Measurements from ENCODE around the gene CERS2. TPM values are rescaled to one million over a fixed set of nuclear protein-coding genes. Genes with fewer than 3 reads are reported as not detected.

CERS2 gene
- total RNA-seq, 1 donor: 84.8 TPM

DNA sequence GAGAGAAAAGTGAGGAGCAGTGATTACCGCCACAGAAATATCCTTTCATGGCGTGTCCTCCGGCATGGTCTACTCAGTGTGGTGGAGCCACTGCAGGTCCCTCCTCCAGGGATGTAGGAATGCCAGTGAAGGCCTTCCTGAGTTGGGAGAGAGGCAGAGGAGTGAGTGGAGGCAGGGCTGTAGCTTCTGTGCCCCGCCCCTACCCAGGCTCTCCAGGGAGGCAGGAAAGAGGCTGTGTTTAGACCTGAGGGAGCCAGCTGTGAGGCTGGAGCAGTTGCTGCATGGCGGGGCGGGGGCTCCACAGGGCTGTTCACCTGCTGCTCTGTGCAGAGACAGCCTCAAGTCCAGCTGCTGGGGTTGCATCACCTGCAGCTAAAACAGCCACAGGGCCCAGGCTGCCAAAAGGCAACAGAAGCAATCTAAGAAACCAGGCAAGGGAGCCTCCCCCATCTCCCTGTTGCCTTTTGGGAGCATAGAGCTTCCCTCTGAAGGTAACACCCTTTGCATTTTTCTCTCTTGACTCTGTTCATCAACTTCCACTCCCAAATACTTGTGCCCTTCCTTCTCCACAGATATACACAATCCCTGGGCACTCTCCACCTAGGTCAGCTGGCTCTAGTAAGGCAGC is 6.7 kb upstream of the CERS2 start:
- Histone ChIP-seq H3K9me3 (ENCODE audit: low read depth, low read length) (no peaks in the 10 kb centered on the region), H3K4me1 (ENCODE audit: insufficient read depth, low read length) (peaks cover 31% of the 10 kb centered on the region), H3K4me3 (ENCODE audit: low read length) (no peak overlapping the region), H3K27me3 (ENCODE audit: insufficient read depth, low read length) (no peaks in the 10 kb centered on the region)

DNA sequence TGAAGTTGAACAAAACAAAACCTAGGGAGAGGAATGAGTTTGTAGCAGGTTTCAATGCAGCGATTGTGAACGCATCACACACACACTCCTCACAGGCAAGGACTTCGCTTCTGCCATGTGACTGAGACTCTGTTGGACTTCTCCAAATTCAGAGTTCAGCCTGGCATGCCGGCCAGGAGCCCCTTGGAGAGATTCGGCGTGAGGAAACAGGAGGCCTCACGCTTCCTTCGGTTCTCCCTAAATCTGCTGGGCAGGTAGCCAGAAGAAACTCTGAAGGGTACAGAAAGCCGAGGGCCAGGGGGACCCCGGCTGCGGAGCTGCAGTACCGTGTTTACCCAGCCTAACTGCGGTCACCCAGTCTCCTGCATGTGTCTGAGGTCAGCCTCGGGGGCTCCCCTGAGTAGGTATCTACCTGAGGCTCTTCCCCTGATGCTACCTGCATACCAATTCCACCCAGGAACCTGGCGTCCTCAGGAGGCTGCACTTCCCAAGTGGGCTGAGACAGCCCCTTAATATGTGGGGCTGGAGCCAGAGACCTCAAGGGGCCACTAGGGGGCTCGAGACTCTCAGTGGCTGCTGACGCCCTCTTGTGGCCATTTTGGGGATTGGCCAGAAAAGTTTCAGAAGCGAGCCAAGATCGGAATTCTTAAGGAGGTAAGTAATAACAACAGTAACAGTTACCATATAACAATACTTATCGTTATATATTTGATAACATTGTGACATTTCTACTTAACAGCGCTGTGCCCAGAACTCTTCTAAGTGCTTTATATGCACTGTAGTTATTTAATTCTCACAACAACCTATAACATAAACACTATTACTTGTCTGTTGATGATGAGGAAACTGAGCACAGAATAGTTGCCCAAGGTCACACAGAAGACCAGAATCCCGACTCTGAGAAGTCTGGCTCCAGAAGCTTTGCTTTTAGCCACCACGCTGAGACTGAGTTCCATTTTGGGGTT is 4.7 kb upstream of the CERS2 start:
- Histone ChIP-seq H3K4me1 (ENCODE audit: insufficient read depth, low read length) (peaks cover 44% of the 10 kb centered on the region), H3K9me3 (ENCODE audit: low read depth, low read length) (no peaks in the 10 kb centered on the region), H3K27me3 (ENCODE audit: insufficient read depth, low read length) (no peaks in the 10 kb centered on the region), H3K4me3 (ENCODE audit: low read length) (peak overlapping the region; percentile 22)

DNA sequence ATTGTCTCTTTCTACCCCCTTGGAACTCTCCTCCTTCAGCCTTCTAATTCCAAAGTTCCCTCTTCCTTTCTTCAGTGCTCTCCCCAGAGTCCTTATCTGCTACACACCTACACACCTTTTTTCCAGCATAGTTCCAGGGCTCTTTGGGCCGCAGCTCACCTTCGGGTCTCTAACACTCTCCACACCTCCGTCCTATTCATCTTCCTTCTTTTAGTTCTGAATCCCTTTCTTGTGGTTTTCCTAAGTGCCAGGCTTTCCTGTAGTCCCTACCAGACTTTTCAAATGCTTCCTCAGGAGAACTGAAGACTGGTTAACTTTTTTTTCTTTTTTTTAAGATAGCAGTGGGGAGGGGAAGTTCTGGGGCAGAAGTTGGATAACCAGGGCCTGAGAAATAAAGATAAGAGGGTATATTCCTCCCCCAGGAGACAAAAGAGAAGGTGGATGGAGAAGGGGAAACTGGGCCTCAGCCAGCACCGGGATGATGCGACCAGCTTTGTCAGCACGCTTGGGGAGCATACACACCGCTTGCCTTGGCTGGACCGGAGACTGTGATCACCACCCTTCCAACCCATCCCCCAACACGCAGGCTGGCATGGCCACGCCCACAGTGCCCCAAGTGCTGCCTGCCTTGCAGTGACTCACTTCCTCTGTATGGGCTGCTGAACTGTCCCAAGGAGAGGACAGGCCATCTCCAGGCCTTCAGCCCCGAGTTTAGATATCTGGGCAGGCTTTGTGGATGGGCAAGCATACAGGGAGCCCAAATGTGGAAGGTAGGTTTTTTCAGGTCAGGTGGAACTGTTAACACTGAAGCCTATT is 2.5 kb upstream of the CERS2 start:
- Histone ChIP-seq H3K9me3 (ENCODE audit: low read depth, low read length) (no peaks in the 10 kb centered on the region), H3K27me3 (ENCODE audit: insufficient read depth, low read length) (no peaks in the 10 kb centered on the region), H3K4me3 (ENCODE audit: low read length) (no peak overlapping the region), H3K4me1 (ENCODE audit: insufficient read depth, low read length) (peaks cover 63% of the 10 kb centered on the region)

DNA sequence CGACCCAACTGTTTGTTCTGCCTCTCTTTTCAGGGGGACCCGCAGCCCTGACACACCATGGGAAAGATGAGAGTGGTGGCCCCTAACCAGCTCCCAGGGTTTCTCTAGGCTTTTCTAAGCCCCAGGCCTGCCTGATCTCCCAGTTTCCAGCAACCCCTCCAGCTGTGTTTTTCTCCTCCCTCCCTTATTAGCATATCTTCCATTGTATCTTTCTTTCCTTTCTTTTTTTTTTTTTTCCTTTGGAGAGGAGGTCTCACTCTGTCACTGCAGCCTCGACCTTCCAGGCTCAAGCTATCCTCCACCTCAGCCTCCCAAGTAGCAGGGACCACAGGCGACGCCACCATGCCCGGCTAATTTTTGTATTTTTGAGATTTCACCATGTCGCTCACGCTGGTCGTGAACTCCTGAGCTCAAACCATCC is 1.8 kb upstream of the CERS2 start:
- peaks cover 69% of the 10 kb centered on the region for H3K4me1 ChIP-seq (ENCODE audit: insufficient read depth, low read length)
- no peak overlapping the region for H3K4me3 ChIP-seq (ENCODE audit: low read length)
- H3K27me3 ChIP-seq (ENCODE audit: insufficient read depth, low read length): no peaks in the 10 kb centered on the region

DNA sequence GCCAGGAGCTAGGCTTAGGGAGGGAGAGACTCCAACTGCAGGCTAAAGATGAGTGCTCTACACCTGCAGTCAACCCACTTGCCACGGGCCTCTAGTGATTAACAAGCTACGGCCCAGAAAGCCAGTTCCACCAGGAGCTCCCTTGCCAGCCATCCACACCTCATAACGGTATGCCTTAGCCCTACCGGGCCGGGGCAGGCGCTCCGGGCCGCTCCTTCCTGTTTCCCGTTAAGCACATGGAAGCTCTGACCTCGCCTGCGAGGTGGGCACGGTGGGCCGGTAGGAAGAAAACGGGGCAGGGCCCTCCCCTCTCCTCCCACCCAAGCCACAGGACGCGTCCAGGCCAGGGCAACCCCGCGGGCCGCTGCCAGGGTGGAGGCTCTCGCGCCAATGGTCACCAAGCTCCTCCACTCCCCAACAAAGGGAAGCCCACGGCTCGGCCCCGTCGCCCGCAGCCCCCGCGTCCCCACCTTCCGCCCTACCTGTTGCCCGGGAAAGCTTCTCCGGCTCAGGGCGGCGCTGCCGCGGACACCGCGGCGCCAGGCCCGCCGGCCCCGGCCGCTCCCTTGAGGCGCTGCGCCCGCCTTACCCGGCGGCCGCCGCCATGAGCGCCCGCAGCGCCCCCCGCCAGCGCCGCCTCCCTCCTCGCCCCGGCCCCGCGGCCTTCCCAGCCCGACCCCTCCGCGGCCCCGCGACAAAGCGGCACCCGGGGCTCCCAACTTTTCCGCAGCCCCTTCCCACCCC is 627 bp downstream of the CERS2 start:
- H3K4me1 ChIP-seq (ENCODE audit: insufficient read depth, low read length): peaks cover 79% of the 10 kb centered on the region
- no peaks in the 10 kb centered on the region for H3K9me3 ChIP-seq (ENCODE audit: low read depth, low read length)
- H3K4me3 ChIP-seq (ENCODE audit: low read length): peak overlapping the region; percentile 77
- no peaks in the 10 kb centered on the region for H3K27me3 ChIP-seq (ENCODE audit: insufficient read depth, low read length)

More for the DNA sequence above, 1.8 kb upstream of the CERS2 start:
- no peaks in the 10 kb centered on the region for H3K9me3 ChIP-seq (ENCODE audit: low read depth, low read length)

DNA sequence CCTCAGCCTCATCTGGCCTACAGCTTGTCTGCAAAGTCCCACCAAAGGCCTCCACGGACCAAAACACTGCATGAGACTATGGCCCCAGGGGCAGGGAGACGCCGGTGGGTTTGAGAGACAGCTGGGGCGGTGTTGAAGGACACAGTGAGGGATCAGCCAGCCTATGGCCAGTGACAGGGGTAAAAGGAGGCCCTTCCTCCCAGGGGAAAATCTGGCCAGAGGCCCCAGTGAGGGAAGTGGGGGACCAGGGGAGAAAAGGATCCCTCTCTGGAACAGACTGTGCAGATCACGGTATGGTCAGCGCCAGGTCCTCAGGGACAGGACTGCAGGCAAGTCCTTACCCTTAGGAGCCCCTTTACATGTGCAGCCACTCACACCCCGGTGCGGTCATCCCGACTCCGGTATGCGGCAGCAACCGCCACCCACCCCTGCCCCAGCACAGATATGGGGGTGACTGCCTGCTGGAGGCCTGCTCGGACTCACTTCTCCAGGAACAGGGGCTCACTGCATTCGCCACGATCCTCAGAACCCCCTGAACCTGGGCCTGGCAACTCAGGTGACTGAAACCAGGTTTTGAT is 1.3 kb downstream of the CERS2 start:
- no peaks in the 10 kb centered on the region for H3K27me3 ChIP-seq (ENCODE audit: insufficient read depth, low read length)
- peak overlapping the region; percentile 77 for H3K4me3 ChIP-seq (ENCODE audit: low read length)
- peaks cover 72% of the 10 kb centered on the region for H3K4me1 ChIP-seq (ENCODE audit: insufficient read depth, low read length)
- no peaks in the 10 kb centered on the region for H3K9me3 ChIP-seq (ENCODE audit: low read depth, low read length)

DNA sequence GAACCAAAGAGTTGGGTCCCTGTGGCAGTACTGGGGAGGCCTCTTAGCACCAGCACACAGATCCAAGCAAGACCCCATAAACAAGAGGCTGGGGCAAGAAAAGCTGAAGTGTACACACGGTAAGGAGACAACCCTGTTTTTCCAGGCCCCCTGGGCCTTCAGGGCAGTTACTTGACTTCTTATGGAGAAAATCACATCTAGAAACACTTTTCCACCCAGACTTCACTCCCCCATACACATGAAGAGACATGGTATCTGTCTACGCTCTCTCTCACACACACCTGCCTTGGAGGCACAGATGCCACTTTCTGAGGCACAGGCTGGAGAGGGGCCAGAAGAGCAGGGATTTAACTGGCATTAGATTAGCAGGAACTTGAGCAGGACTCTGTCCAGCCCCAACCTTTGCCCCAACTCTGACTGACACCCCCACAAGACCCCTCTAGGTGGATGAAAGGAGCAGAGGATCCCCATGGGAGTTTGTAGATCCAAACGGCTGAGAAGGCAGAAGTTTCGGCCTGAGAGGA is 2.2 kb downstream of the CERS2 start:
- H3K27me3 ChIP-seq (ENCODE audit: insufficient read depth, low read length): no peaks in the 10 kb centered on the region
- H3K9me3 ChIP-seq (ENCODE audit: low read depth, low read length): no peaks in the 10 kb centered on the region
- H3K4me1 ChIP-seq (ENCODE audit: insufficient read depth, low read length): peaks cover 64% of the 10 kb centered on the region
- no peak overlapping the region for H3K4me3 ChIP-seq (ENCODE audit: low read length)

DNA sequence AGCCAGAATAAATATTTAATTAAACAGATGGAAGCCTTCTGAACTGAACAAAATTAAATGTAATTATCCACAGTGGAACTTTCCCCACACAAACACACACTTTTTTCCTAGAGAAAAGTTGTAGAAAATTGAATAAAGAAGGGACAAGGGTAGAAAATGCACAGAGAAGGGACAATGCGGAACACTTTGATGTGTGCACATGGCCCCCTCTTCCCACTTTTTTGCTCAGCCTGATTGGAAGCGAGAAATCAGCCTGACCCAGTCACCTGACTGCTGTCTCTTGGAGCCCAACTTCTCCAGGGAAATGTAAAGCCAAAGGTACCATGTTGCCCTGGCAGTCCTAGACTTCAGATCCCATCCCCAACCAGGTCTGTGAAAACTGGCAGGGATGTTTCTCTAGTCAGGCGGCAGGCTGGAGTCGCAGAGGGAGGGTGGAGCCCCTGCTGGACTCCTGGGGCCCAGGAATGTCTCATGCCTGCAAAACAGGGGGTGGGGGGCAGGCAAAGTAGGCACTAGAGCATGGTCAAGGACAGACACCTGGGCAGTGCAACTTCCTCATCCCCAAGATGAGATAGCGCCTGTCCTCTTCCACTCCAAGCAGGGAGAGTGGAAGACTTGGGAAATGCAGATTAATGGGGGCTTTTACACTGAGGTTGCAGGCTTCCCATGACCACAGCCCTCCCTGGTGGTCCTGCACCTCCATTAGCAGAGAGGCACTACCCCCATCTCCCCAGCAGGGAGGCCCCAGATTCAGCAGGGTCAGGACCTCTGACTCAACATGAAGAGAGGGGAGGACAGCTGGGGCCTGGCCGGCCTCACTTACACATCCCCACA is 2.8 kb downstream of the CERS2 start:
- no peaks in the 10 kb centered on the region for H3K27me3 ChIP-seq (ENCODE audit: insufficient read depth, low read length)
- H3K4me1 ChIP-seq (ENCODE audit: insufficient read depth, low read length): peaks cover 57% of the 10 kb centered on the region
- H3K4me3 ChIP-seq (ENCODE audit: low read length): no peak overlapping the region
- H3K9me3 ChIP-seq (ENCODE audit: low read depth, low read length): no peaks in the 10 kb centered on the region

DNA sequence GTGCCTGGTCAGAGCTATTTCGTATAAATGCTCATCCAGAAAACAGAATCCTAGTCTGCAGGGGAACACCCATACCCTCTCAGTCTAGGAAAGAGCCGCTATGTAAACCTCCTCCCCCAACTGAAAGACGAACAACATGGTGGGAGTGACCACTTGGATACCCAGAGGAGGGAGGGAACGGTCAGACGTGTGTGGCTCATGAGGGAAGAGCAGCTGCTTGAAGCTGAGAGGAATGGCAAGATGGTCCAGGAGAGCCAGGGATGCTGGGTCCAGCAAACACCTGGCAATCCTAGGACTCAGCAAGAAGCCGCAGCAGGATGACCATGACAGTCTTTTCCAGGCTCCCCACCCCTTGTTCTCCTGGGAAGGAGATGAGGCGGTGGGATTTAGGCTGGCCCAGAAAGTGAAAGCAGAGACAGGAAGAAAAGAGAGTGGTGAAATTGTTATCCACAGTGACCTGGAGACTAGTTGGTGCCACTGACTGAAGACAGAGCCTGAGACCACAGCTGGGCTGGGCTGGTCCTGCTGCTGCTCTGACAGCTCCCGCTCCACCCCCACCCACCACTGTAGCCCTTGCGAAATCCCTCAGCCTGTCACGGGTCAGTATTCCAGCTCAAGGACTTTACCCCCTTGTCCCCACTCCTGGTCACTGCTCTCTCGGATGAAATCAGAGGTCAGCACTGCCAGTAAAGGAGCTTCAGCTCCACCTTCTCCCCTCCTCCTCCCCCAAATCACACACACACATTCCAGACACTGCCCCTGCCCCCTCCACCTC is 3.6 kb downstream of the CERS2 start:
- H3K4me3 ChIP-seq (ENCODE audit: low read length): no peak overlapping the region
- peaks cover 49% of the 10 kb centered on the region for H3K4me1 ChIP-seq (ENCODE audit: insufficient read depth, low read length)

DNA sequence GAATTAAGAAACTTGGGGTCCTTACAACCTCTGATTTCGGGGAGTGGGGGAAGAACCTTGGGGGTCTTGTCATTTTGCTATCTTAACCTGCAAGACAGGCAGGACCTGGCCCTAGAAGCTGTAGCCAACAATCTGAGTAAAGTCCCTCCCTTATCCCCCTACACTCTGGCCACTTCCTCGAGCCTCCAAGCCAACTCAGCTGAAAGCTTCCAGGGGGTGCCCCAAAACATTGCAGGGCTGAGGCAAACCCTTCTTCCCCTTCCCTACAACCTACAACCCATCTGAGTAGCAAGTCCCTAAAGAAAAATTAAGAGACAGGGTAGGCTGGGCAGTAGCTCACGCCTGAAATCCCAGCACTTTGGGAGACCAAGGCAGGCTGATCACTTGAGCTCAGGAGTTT is 5.0 kb downstream of the CERS2 start:
- Histone ChIP-seq H3K9me3 (ENCODE audit: low read depth, low read length) (no peaks in the 10 kb centered on the region), H3K4me3 (ENCODE audit: low read length) (no peak overlapping the region), H3K27me3 (ENCODE audit: insufficient read depth, low read length) (no peaks in the 10 kb centered on the region), H3K4me1 (ENCODE audit: insufficient read depth, low read length) (peaks cover 39% of the 10 kb centered on the region)

More for the DNA sequence above, 3.6 kb downstream of the CERS2 start:
- Histone ChIP-seq H3K27me3 (ENCODE audit: insufficient read depth, low read length) (no peaks in the 10 kb centered on the region), H3K9me3 (ENCODE audit: low read depth, low read length) (no peaks in the 10 kb centered on the region)

DNA sequence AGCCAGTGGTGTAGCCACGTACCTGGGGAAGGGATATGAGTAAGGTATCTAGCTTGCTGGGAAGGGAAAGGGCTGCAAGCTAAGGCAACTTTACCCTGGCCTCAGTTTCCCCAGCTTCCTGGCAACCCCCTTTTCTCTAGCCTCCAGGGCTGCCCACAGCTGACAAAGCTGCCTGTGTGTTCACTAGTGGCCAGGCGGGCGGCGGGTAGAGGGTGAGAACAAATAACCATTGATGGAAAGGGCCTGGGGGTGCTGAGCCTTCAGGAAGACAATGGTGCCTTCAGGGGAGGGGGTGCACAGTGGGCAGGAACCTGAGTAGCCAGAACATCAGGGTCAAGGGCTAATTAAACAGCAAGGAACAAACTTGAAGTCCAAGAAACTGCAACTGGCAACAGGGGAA is 6.1 kb downstream of the CERS2 start:
- Histone ChIP-seq H3K4me1 (ENCODE audit: insufficient read depth, low read length) (peaks cover 34% of the 10 kb centered on the region), H3K27me3 (ENCODE audit: insufficient read depth, low read length) (no peaks in the 10 kb centered on the region), H3K9me3 (ENCODE audit: low read depth, low read length) (no peaks in the 10 kb centered on the region), H3K4me3 (ENCODE audit: low read length) (no peak overlapping the region)

DNA sequence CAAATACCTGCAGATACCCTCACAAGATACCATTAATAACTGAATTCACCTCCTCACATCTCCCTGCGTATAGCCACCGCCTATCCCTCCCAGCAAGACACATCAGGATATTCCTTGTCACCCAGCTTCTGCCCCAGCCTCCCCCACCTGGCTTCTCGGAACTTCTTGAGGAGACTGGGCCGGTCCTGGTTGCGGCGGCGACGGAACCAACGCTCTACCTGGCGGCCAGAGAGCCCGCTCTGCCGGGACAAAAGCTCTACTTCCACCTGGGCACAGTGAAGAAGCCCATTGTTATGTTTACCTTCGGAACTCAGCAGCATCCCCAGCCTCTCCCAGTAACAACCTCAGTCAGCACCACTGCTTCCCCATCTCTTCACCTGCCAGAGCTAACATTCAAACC is 6.7 kb downstream of the CERS2 start:
- Histone ChIP-seq H3K4me3 (ENCODE audit: low read length) (no peak overlapping the region), H3K27me3 (ENCODE audit: insufficient read depth, low read length) (no peaks in the 10 kb centered on the region), H3K4me1 (ENCODE audit: insufficient read depth, low read length) (peaks cover 29% of the 10 kb centered on the region), H3K9me3 (ENCODE audit: low read depth, low read length) (no peaks in the 10 kb centered on the region)

DNA sequence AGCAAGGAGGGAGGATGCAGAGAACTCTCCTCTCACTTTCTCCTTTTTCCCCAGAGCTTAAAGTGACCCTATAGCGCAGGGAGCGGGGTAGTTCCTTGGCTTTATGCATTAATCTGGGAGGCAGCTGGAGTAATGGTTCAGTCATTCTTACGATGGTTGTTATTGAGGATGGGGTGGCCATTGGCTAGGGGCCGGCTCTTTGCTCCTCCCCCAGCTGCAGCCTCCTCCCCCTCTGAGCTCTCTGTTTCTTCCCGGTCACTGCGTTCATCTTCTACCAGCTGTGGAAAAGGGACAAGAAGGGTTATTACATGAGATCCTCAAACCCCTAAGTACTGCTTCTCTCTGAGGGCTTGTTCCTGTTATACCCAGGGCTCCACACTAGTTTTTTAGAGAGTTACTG is 8.6 kb downstream of the CERS2 start:
- Histone ChIP-seq H3K9me3 (ENCODE audit: low read depth, low read length) (no peaks in the 10 kb centered on the region), H3K27me3 (ENCODE audit: insufficient read depth, low read length) (no peaks in the 10 kb centered on the region), H3K4me3 (ENCODE audit: low read length) (no peak overlapping the region), H3K4me1 (ENCODE audit: insufficient read depth, low read length) (peaks cover 10% of the 10 kb centered on the region)
